ENCODE data around the gene KCNN3.

Gene KCNN3

GRCh38 chr1:154864189-154864975 is 5.7 kb downstream of the KCNN3 start:
- no peak for TF ChIP-seq FOXP2 (optimal IDR thresholded peaks at IDR 0.05; ENCODE audit: borderline replicate concordance, extremely low read depth, extremely low read length, insufficient read depth)
- TF ChIP-seq SIN3A (IDR thresholded peaks at IDR 0.05; ENCODE audit: borderline replicate concordance, insufficient read depth, low read length) = no peak
- no peak for TF ChIP-seq POLR2AphosphoS5 (IDR thresholded peaks at IDR 0.05; ENCODE audit: low read depth, low read length)
- no peak for TF ChIP-seq REST (IDR thresholded peaks at IDR 0.05; ENCODE audit: insufficient read depth in 1 of 2, low read depth in 2 of 2, low read length in 2 of 2)
- TF ChIP-seq TAF1 (IDR thresholded peaks at IDR 0.05; ENCODE audit: borderline replicate concordance, insufficient read depth, low read length) = no peak

DNA sequence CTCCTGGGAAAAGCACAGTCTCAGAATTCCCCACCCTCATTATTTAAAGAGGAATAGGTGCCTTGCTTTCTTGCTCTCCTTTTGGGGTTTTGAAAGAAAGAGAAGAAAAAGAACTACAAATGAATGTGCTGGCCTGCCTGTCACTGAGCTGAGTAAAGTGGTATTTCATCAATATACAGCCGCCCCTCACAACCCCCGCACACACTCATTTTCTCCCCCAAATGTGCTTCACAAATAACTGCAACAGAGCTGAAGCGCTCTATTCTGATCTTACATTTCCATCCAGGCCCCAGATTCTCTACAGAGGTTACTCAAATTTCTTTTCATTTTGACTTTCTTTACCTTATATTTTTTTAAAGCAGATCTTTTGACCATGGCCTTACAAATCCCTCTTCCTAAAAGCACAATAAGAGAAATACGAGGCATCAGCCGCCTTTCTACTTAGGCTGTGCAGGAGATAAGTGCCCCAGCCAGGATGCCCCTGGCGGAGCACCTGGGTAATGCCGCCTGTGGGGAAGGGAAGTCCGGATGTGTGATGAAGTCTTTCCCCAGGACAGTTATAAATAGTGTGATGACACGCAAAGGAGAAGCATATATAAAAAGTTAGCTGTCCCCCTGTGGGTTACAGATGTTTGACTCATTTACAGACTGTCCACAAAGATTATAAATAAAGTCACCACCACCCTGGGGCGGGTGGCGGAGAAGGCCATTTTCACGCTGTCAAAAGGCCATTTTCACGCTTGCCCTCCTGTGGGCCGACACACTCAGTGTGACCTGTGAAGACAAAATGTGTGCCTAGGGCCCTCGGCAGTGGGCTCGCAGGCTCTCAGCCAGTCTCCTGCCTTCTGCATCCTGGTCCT is 6.5 kb downstream of the KCNN3 start:
- TF ChIP-seq FOXP2 (optimal IDR thresholded peaks at IDR 0.05; ENCODE audit: borderline replicate concordance, extremely low read depth, extremely low read length, insufficient read depth) (no peak), REST (IDR thresholded peaks at IDR 0.05; ENCODE audit: insufficient read depth in 1 of 2, low read depth in 2 of 2, low read length in 2 of 2) (no peak), SIN3A (IDR thresholded peaks at IDR 0.05; ENCODE audit: borderline replicate concordance, insufficient read depth, low read length) (no peak), POLR2AphosphoS5 (IDR thresholded peaks at IDR 0.05; ENCODE audit: low read depth, low read length) (no peak), TAF1 (IDR thresholded peaks at IDR 0.05; ENCODE audit: borderline replicate concordance, insufficient read depth, low read length) (no peak)

DNA sequence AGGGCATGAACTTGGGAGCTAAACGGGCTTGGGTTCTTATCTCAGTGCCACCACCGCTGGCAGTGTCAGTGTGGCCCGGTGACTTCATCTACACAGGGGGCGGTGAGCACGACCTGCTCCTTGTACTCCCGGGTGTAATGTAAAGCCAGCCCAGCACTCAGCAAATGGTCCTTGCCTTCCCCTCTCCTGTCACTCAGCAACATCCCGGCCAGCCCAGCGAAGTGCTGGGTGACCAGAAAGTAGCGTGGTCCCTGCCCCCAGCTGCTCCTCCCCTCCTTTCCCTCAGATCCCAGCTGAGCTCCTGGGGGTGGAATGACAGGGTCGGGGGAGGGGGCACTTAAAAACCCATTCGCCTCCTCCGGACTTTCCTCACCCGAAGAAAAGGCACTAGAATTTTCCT is 7.2 kb downstream of the KCNN3 start:
- TF ChIP-seq FOXP2 (optimal IDR thresholded peaks at IDR 0.05; ENCODE audit: borderline replicate concordance, extremely low read depth, extremely low read length, insufficient read depth) = no peak
- TF ChIP-seq POLR2AphosphoS5 (IDR thresholded peaks at IDR 0.05; ENCODE audit: low read depth, low read length) = no peak
- no peak for TF ChIP-seq SIN3A (IDR thresholded peaks at IDR 0.05; ENCODE audit: borderline replicate concordance, insufficient read depth, low read length)
- TF ChIP-seq TAF1 (IDR thresholded peaks at IDR 0.05; ENCODE audit: borderline replicate concordance, insufficient read depth, low read length) = no peak
- TF ChIP-seq REST (IDR thresholded peaks at IDR 0.05; ENCODE audit: insufficient read depth in 1 of 2, low read depth in 2 of 2, low read length in 2 of 2) = no peak

DNA sequence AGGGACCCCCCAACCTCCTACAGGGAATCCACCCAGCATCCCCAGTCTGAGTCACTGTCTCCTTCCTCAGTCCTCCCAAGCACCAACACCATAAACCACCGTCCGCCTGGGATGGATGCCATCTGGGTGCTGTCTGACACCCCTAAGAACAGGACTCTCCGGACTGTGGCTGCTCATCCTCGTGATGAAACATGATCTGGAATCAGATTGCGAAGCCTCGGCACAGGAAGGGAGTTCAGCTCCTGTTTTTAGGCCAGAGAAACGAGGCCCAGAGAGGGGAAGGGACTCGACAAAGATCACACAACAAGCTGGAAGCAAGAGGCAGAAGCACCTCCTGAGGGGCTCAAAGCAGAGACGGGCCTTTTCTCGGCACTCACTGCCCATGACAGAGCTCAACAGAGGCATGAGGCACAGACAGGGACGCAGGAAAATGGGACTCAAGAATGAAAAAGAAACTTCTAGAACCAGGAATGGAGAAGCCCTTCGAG is 8.4 kb downstream of the KCNN3 start:
- no peak for TF ChIP-seq REST (IDR thresholded peaks at IDR 0.05; ENCODE audit: insufficient read depth in 1 of 2, low read depth in 2 of 2, low read length in 2 of 2)
- TF ChIP-seq FOXP2 (optimal IDR thresholded peaks at IDR 0.05; ENCODE audit: borderline replicate concordance, extremely low read depth, extremely low read length, insufficient read depth) = no peak
- no peak for TF ChIP-seq POLR2AphosphoS5 (IDR thresholded peaks at IDR 0.05; ENCODE audit: low read depth, low read length)
- TF ChIP-seq SIN3A (IDR thresholded peaks at IDR 0.05; ENCODE audit: borderline replicate concordance, insufficient read depth, low read length) = no peak
- no peak for TF ChIP-seq TAF1 (IDR thresholded peaks at IDR 0.05; ENCODE audit: borderline replicate concordance, insufficient read depth, low read length)

All from PFSK-1 (cell line).